D341Med (cell line): ENCODE data around the gene TSPAN18.
A peak's percentile ranks its signal among the peaks of the same experiment; 100 is the strongest.

ENCODE experiments used
- DNase-seq: peaks from one replicate; pipeline ENCODE4 v3.0.0; 2012; ENCODE audit warnings: low spot score

TSPAN18 gene

GRCh38 chr11:44711113-44711786, 15.5 kb upstream of the TSPAN18 start:
- no peak for DNase-seq

- peak; percentile 74 for DNase-seq
Observed at GRCh38 chr11:44711787-44712608, 14.8 kb upstream of the TSPAN18 start.

- DNase-seq = no peak
Observed at GRCh38 chr11:44713022-44713421, 13.7 kb upstream of the TSPAN18 start.

- no peak for DNase-seq
Observed at GRCh38 chr11:44716256-44716655, 10.5 kb upstream of the TSPAN18 start.

GRCh38 chr11:44718057-44718456, 8.7 kb upstream of the TSPAN18 start:
- no peak for DNase-seq

- DNase-seq = no peak
Observed at GRCh38 chr11:44718612-44719390, 8.0 kb upstream of the TSPAN18 start.

GRCh38 chr11:44725016-44725685, 1.6 kb upstream of the TSPAN18 start:
- no peak for DNase-seq

- DNase-seq = no peak
Observed at GRCh38 chr11:44725757-44726282, 942 bp upstream of the TSPAN18 start.

GRCh38 chr11:44727114-44727372, 281 bp downstream of the TSPAN18 start:
- no peak for DNase-seq

GRCh38 chr11:44727373-44728287, 868 bp downstream of the TSPAN18 start:
- DNase-seq = peak; percentile 94

- no peak for DNase-seq
Observed at GRCh38 chr11:44728491-44728910, 1.7 kb downstream of the TSPAN18 start.

GRCh38 chr11:44729063-44729462, 2.3 kb downstream of the TSPAN18 start:
- DNase-seq = no peak

- DNase-seq = no peak
Observed at GRCh38 chr11:44729713-44730112, 3.0 kb downstream of the TSPAN18 start.

- DNase-seq = no peak
Observed at GRCh38 chr11:44730775-44731174, 4.0 kb downstream of the TSPAN18 start.

- no peak for DNase-seq
Observed at GRCh38 chr11:44731685-44732430, 5.1 kb downstream of the TSPAN18 start.

- DNase-seq = no peak
Observed at GRCh38 chr11:44732564-44732963, 5.8 kb downstream of the TSPAN18 start.

GRCh38 chr11:44733877-44734276, 7.1 kb downstream of the TSPAN18 start:
- no peak for DNase-seq

GRCh38 chr11:44734843-44735381, 8.2 kb downstream of the TSPAN18 start:
- no peak for DNase-seq

GRCh38 chr11:44736791-44737190, 10.0 kb downstream of the TSPAN18 start:
- no peak for DNase-seq
